ENCODE measurements around the gene SELENON. TPM values are rescaled to one million over a fixed set of nuclear protein-coding genes. Genes with fewer than 3 reads are reported as not detected.
A peak's percentile ranks its signal among the peaks of the same experiment; 100 is the strongest.

Gene SELENON
- total RNA-seq, 4 donors from 2014 or later = 19.7 to 34.5 (median 24.5) TPM

GRCh38 chr1:25796811-25797458 lies 3.1 kb upstream of the SELENON start:
- peaks cover 24 to 58% (median 25%) of the 10 kb centered on the region in 3 donors for H3K4me1 ChIP-seq
- intact Hi-C loops (cut with DNase I) = loop anchor here (5.0 kb wide), 1 partner anchor 190 kb away; no protein-coding TSS in a partner anchor
- WGBS, 2 donors = 4 to 5% methylated on average over 14 to 19 of the region's 19 CpGs

GRCh38 chr1:25797939-25798338 lies 2.1 kb upstream of the SELENON start:
- 81 to 91% methylated on average over 3 to 5 of the region's 8 CpGs for WGBS, 2 donors
- no peak overlapping the region for H3K4me3 ChIP-seq
- intact Hi-C loops (cut with DNase I) = loop anchor here (5.0 kb wide), 1 partner anchor 191 kb away; no protein-coding TSS in a partner anchor
- peaks cover 0 to 3% (median 0%) of the 10 kb centered on the region in 3 donors for H3K36me3 ChIP-seq
- no peaks in the 10 kb centered on the region for H3K9me3 ChIP-seq
- H3K4me1 ChIP-seq = peaks cover 24 to 68% (median 30%) of the 10 kb centered on the region in 3 donors
- H3K27me3 ChIP-seq = no peaks in the 10 kb centered on the region
- no peak overlapping the region for H3K27ac ChIP-seq
- DNase-seq = no peak
- TF ChIP-seq POLR2A (IDR thresholded peaks at IDR 0.05) = no peak
- peak in 4 of 6 experiments; percentile 39 to 64 (median 42) for TF ChIP-seq CTCF (IDR thresholded peaks at IDR 0.05)

More at GRCh38 chr1:25796811-25797458, 3.1 kb upstream of the SELENON start:
- no peak for TF ChIP-seq POLR2A (IDR thresholded peaks at IDR 0.05)
- peak; percentile 55 to 92 (median 88) for TF ChIP-seq CTCF (IDR thresholded peaks at IDR 0.05)
- peak overlapping the region; percentile 17 to 71 (median 60) for H3K27ac ChIP-seq
- no peaks in the 10 kb centered on the region for H3K36me3 ChIP-seq
- H3K4me3 ChIP-seq = no peak overlapping the region
- H3K27me3 ChIP-seq = no peaks in the 10 kb centered on the region
- H3K9me3 ChIP-seq = no peaks in the 10 kb centered on the region
- DNase-seq = no peak

- Histone ChIP-seq H3K27me3 (no peaks in the 10 kb centered on the region), H3K27ac (peak overlapping the region in 3 of 4 donors; percentile 84 to 93 (median 90)), H3K4me1 (peaks cover 24 to 77% (median 33%) of the 10 kb centered on the region in 3 donors), H3K36me3 (peaks cover 0 to 5% (median 0%) of the 10 kb centered on the region in 3 donors), H3K9me3 (no peaks in the 10 kb centered on the region), H3K4me3 (peak overlapping the region in 1 of 4 donors; percentile 70)
- DNase-seq = no peak
- no peak for TF ChIP-seq POLR2A (IDR thresholded peaks at IDR 0.05)
- TF ChIP-seq CTCF (IDR thresholded peaks at IDR 0.05) = no peak
- intact Hi-C loops (cut with DNase I) = loop anchor here (5.0 kb wide), 1 partner anchor 192 kb away; no protein-coding TSS in a partner anchor
- 69% methylated on average over 3 of the region's 8 CpGs for WGBS, 2 donors
Observed at GRCh38 chr1:25798666-25799351, 1.2 kb upstream of the SELENON start.

GRCh38 chr1:25799352-25799934 lies 550 bp upstream of the SELENON start:
- intact Hi-C loops (cut with DNase I) = loop anchor here (5.0 kb wide), 1 partner anchor 192 kb away; no protein-coding TSS in a partner anchor
- TF ChIP-seq CTCF (IDR thresholded peaks at IDR 0.05) (no peak), POLR2A (IDR thresholded peaks at IDR 0.05) (no peak)
- DNase-seq = no peak
- peak overlapping the region; percentile 84 to 93 (median 87) for H3K27ac ChIP-seq
- 14 to 37% methylated on average over 4 to 8 of the region's 12 CpGs for WGBS, 2 donors
- peak overlapping the region; percentile 32 to 76 (median 69) for H3K4me3 ChIP-seq
- H3K9me3 ChIP-seq = no peaks in the 10 kb centered on the region
- H3K36me3 ChIP-seq = peaks cover 0 to 5% (median 0%) of the 10 kb centered on the region in 3 donors
- peaks cover 28 to 83% (median 39%) of the 10 kb centered on the region in 3 donors for H3K4me1 ChIP-seq
- no peaks in the 10 kb centered on the region for H3K27me3 ChIP-seq
